ENCODE data around the gene TRIM28.
"Not testable (repeated sequence)": the region's sequence is repeated elsewhere in the genome, so short reads cannot be mapped to it uniquely, and the experiment has no call there.

The TRIM28 gene

GRCh38 chr19:58536852-58537798, 6.7 kb upstream of the TRIM28 start:
- H3K4me3 ChIP-seq (ENCODE audit: low read length) = no peak overlapping the region
- TF ChIP-seq CTCF (conservative IDR thresholded peaks at IDR 0.05; ENCODE audit: low read depth, low read length) = no peak
- no peak for DNase-seq (ENCODE audit: low read depth)

DNA sequence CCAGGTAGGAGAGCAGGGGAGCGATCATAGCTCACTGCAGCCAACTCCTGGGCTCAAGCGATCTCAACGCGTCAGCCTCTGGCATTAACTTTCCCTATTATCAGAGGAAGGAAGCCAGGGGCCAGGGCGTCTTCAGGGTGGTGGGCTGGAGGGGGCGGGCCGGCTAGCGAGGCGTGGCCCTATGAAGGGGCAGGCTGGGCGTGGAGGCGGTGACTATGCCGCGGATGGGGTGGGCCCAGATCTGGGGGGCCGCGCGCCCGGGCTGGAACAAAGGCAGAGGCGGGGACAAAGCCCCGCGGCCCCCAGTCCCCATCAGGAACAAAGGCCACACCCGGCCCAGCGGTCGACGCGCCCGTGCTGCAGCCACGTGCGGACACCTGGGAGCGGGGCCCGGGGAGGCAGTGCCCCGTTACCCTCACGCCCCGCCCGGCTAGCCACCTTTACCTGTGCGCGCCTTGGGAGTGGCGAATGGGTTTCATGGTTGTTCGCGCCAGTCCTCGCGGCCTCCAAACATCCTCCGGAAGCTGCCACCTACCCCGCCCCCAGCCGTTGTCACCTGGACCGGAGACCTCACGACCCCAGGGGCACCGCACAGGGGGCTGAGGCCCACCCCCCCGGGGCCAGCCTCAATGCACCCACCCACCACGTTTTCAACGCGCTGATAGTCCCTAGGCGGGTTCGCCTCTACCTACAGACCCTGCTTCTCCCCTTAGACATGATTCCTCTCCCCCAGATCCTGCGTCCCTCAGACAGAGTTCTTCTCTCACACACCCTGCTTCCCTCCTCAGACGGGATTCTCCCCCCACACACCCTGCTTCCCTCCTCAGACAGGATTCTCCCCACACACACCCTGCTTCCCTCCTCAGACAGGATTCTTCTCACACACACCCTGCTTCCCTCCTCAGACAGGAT, 5.4 kb upstream of the TRIM28 start:
- H3K4me3 ChIP-seq (ENCODE audit: low read length) = peak overlapping the region; percentile 28
- DNase-seq (ENCODE audit: low read depth) = no peak
- TF ChIP-seq CTCF (conservative IDR thresholded peaks at IDR 0.05; ENCODE audit: low read depth, low read length) = no peak

DNA sequence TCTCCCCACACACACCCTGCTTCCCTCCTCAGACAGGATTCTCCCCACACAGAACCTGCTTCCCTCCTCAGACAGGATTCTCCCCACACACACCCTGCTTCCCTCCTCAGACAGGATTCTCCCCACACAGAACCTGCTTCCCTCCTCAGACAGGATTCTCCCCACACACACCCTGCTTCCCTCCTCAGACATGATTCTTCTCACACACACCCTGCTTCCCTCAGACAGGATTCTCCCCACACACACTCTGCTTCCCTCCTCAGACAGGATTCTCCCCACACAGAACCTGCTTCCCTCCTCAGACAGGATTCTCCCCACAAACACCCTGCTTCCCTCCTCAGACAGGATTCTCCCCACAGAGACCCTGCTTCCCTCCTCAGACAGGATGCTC, 4.7 kb upstream of the TRIM28 start:
- not testable (repeated sequence) for H3K4me3 ChIP-seq (ENCODE audit: low read length); DNase-seq (ENCODE audit: low read depth)

DNA sequence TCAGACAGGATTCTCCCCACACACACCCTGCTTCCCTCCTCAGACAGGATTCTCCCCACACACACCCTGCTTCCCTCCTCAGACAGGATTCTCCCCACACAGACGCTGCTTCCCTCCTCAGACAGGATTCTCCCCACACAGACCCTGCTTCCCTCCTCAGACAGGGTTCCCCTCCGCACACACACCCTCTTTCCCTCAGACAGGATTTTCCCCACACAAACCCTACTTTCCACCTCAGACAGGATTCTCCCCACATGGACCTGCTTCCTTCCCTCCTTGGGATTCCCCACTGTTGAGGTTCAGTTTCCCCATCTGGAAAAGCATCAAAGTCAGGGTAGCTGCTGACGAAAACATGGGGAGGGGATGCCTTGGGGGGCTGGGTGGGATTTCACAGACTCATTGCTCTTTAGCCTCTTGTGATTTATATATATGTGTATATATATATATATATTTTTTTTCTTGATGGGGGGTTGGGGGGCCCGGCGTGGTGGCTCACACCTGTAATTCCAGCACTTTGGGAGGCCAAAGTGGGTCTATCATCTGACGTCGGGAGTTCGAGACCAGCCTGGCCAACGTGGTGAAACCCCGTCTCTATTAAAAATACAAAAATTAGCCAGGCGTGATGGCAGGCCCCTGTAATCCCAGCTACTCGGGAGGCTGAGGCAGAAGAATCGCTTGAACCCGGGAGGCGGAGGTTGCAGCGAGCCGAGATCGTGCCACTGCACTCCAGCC, 1.1 kb upstream of the TRIM28 start:
- not testable (repeated sequence) for DNase-seq (ENCODE audit: low read depth); H3K4me3 ChIP-seq (ENCODE audit: low read length)

GRCh38 chr19:58544591-58545285, 874 bp downstream of the TRIM28 start:
- peak overlapping the region; percentile 95 for H3K4me3 ChIP-seq (ENCODE audit: low read length)
- TF ChIP-seq CTCF (conservative IDR thresholded peaks at IDR 0.05; ENCODE audit: low read depth, low read length) = no peak
- no peak for DNase-seq (ENCODE audit: low read depth)

DNA sequence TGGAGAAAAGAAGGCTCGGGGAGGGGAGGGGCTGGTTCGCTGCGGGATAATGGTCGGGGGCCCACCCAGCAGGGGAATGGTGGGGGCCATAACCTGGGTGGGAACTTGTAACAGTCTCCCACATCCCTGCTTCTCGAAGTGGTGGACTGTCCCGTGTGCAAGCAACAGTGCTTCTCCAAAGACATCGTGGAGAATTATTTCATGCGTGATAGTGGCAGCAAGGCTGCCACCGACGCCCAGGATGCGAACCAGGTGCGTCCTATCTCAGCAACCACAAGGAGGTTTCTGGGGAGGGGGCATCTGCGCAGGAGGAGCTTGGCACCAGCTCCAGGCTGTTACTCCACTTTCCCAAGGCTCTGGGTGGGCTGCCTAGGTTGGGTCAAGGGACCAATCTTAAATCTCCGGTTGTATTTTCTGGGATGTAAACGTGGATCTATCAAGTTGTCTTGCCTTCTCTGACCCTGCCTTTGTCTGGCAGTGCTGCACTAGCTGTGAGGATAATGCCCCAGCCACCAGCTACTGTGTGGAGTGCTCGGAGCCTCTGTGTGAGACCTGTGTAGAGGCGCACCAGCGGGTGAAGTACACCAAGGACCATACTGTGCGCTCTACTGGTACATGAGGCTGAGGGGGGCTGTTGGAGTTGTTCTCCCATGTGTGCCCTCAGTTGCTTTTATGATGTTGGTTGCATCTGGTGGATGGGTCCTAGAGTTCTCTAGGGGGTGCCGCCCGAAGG, 1.6 kb downstream of the TRIM28 start:
- peak overlapping the region; percentile 95 for H3K4me3 ChIP-seq (ENCODE audit: low read length)
- TF ChIP-seq CTCF (conservative IDR thresholded peaks at IDR 0.05; ENCODE audit: low read depth, low read length) = no peak
- DNase-seq (ENCODE audit: low read depth) = no peak

DNA sequence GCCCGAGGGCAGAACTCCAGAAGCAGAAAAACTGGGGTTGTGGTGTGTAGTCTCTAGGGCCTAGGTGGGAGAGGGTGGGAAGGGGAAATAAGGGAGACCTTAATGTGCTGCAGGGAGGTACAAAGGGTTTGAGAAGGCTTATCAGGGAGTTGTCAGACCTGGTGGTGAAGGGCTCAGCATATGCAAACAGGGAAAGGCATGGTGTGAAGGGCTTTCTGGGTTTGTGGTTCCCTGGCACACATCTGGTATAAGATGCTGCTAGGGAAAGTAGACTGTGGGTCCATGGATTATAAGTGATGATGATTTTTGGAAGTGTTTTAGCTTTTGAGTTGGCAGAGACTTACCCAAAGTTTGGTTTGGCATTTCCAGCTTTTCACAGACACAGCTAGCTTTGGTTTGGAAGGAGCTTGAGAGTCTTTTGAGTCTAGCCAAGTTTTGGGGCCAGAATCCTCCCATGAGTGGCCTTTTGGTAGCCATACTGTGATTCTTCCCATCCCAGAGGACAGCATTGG, 2.2 kb downstream of the TRIM28 start:
- peak overlapping the region; percentile 95 for H3K4me3 ChIP-seq (ENCODE audit: low read length)
- TF ChIP-seq CTCF (conservative IDR thresholded peaks at IDR 0.05; ENCODE audit: low read depth, low read length) = no peak
- DNase-seq (ENCODE audit: low read depth) = no peak

Measured in retinal pigment epithelial cell (primary cell).